Activated T-helper 9 cell treated with anti-CD3 and anti-CD28 coated beads, Interleukin-2, amount 50 U/mL, for 16 hours (primary cell): ENCODE results near the gene S1PR5.

Experiments used
- DNase-seq: peaks from one replicate; pipeline ENCODE4 v3.0.0-alpha.2; 2020; ENCODE audit warnings: low read depth

The S1PR5 gene

GRCh38 chr19:10467104-10467706 lies 50.0 kb downstream of the S1PR5 start:
- DNase-seq, result no peak

- DNase-seq, result no peak
Measured at GRCh38 chr19:10464456-10464855, 52.8 kb downstream of the S1PR5 start.
